ENCODE results near the gene GOLGA1.
A peak's percentile ranks its signal among the peaks of the same experiment; 100 is the strongest.
"Not testable (repeated sequence)": the region's sequence is repeated elsewhere in the genome, so short reads cannot be mapped to it uniquely, and the experiment has no call there.

GOLGA1 gene

DNA sequence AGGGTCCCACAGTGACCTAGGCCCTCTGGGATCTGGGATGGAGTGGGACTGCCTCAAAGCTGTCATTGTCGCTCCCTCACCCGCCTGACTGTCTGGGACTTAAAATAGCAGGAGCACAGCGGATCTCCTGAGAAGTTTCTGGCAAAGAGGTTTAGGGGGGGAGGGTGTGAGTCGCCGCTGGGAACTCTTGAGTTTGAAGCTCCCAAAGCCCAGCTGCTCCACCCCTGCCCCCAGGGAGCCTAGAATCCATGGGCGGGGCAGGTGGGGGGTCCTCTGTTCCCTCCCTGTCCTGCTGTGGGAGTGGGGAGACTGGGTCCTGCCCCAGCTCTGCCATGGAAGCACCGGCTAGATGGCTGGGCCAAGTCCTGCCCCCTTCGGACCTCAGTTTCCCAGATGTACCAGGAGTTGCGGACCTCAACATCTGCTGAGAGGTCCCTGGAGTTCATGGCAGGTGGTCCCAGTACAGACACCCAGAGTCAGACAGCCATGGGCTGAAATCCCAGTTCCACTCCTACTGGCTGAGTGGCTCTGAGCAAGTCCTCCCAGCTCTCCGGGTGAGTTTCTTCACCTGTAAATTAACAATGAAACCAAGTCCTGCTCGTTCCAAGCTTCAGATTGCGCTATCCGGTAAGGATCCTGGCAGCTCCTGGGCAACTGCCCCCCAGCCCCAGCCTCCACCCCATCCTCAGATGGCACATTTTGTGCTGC, 88.6 kb downstream of the GOLGA1 start:
- Mint-ChIP-seq H3K27me3 (ENCODE audit: low read depth, poor library complexity) (peaks cover 7% of the 10 kb centered on the region), H3K9me3 (no peaks in the 10 kb centered on the region), H3K27ac (no peak overlapping the region), H3K4me3 (peak overlapping the region; percentile 71), H3K36me3 (ENCODE audit: low read depth) (no peaks in the 10 kb centered on the region), H3K4me1 (peaks cover 16% of the 10 kb centered on the region)
- TF ChIP-seq, protein P1, sequence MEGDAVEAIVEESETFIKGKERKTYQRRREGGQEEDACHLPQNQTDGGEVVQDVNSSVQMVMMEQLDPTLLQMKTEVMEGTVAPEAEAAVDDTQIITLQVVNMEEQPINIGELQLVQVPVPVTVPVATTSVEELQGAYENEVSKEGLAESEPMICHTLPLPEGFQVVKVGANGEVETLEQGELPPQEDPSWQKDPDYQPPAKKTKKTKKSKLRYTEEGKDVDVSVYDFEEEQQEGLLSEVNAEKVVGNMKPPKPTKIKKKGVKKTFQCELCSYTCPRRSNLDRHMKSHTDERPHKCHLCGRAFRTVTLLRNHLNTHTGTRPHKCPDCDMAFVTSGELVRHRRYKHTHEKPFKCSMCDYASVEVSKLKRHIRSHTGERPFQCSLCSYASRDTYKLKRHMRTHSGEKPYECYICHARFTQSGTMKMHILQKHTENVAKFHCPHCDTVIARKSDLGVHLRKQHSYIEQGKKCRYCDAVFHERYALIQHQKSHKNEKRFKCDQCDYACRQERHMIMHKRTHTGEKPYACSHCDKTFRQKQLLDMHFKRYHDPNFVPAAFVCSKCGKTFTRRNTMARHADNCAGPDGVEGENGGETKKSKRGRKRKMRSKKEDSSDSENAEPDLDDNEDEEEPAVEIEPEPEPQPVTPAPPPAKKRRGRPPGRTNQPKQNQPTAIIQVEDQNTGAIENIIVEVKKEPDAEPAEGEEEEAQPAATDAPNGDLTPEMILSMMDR (IDR thresholded peaks at IDR 0.05): no peak
- no peak for DNase-seq

DNA sequence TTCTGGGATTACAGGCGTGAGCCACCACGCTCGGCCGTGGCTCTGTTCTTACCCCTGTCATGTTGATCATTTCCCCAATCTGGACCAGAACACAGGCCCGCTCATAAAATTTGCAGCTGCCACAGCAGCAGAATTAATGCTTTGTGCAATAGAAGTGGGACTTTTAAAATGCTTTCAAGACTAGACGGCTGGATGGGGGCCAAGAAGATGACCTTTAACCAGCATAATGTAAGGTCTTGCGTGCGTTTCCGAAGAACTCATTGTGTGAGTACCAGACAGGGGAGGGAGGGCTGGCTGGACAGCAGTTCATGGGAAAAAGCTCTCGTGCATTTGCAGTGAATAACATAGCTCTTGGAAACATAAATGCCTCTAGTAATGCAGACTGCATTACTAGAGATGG, 91.1 kb downstream of the GOLGA1 start:
- H3K27me3 Mint-ChIP-seq (ENCODE audit: low read depth, poor library complexity): peaks cover 7% of the 10 kb centered on the region
- TF ChIP-seq, protein P1 (IDR thresholded peaks at IDR 0.05): no peak
- H3K27ac Mint-ChIP-seq: peak overlapping the region; percentile 42
- peaks cover 20% of the 10 kb centered on the region for H3K4me1 Mint-ChIP-seq
- DNase-seq: no peak
- no peak overlapping the region for H3K4me3 Mint-ChIP-seq
- no peaks in the 10 kb centered on the region for H3K9me3 Mint-ChIP-seq
- H3K36me3 Mint-ChIP-seq (ENCODE audit: low read depth): no peaks in the 10 kb centered on the region

DNA sequence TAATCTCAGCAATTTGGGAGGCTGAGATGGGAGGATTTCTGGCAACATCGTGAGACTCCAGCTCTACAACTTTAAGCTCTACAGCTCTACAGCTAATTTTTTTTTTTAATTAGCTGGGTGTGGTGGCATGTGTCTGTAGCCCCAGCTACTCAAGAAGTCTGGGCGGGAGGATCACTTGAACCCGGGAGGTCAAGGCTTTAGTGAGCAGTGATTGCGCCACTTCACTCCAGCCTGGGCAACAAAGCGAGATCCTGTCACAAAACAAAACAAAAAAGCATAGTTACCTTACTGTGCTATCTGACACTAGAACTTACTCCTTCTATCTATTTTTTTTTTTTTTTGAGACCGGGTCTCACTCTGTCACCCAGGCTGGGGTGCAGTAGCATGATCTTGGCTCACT, 93.9 kb downstream of the GOLGA1 start:
- Mint-ChIP-seq H3K4me1 (peaks cover 26% of the 10 kb centered on the region), H3K27ac (no peak overlapping the region), H3K36me3 (ENCODE audit: low read depth) (no peaks in the 10 kb centered on the region), H3K9me3 (no peaks in the 10 kb centered on the region), H3K27me3 (ENCODE audit: low read depth, poor library complexity) (peaks cover 12% of the 10 kb centered on the region), H3K4me3 (no peak overlapping the region)
- no peak for DNase-seq
- TF ChIP-seq, protein P1 (IDR thresholded peaks at IDR 0.05): no peak

DNA sequence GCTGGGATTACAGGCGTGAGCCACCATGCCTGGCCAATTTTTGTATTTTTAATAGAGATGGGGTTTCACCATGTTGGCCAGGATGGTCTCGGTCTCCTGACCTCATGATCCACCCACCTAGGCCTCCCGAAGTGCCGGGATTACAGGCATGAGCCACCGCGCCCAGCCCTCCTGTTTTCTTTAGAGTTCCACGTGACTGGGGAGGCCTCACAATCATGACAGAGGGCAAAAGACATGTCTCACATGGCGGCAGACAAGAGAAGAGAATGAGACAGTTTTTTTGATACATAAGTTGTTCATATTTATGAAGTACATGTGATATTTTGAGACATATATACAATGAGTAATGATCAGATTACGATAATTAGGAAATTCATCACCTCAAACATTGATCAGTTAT, 94.4 kb downstream of the GOLGA1 start:
- H3K4me3 Mint-ChIP-seq; H3K9me3 Mint-ChIP-seq; H3K36me3 Mint-ChIP-seq (ENCODE audit: low read depth); DNase-seq; H3K27ac Mint-ChIP-seq: not testable (repeated sequence)
- peaks cover 12% of the 10 kb centered on the region for H3K27me3 Mint-ChIP-seq (ENCODE audit: low read depth, poor library complexity)
- H3K4me1 Mint-ChIP-seq: peaks cover 26% of the 10 kb centered on the region

DNA sequence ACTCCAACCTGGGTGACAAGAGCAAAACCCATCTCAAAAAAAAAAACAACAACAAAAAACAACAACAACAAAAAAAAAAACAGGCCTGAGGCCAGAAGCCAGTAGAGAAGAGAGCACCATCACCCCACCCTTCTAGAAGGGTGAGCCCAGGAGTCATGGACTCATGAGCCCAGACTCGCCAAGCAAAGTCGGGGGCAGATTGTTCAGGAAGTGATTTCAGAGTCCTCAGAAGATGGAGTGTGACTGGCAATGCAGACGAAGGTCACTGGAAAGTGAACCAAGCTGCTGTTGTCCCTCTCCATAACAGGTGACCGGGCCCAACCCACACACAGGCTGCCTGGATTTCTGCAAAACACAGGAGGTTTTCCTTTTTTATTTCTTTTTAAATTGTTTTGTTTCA, 96.6 kb downstream of the GOLGA1 start:
- Mint-ChIP-seq H3K27ac (no peak overlapping the region), H3K27me3 (ENCODE audit: low read depth, poor library complexity) (peaks cover 9% of the 10 kb centered on the region), H3K36me3 (ENCODE audit: low read depth) (no peaks in the 10 kb centered on the region), H3K9me3 (no peaks in the 10 kb centered on the region), H3K4me3 (no peak overlapping the region), H3K4me1 (peaks cover 30% of the 10 kb centered on the region)
- no peak for DNase-seq
- TF ChIP-seq, protein P1 (IDR thresholded peaks at IDR 0.05): no peak

DNA sequence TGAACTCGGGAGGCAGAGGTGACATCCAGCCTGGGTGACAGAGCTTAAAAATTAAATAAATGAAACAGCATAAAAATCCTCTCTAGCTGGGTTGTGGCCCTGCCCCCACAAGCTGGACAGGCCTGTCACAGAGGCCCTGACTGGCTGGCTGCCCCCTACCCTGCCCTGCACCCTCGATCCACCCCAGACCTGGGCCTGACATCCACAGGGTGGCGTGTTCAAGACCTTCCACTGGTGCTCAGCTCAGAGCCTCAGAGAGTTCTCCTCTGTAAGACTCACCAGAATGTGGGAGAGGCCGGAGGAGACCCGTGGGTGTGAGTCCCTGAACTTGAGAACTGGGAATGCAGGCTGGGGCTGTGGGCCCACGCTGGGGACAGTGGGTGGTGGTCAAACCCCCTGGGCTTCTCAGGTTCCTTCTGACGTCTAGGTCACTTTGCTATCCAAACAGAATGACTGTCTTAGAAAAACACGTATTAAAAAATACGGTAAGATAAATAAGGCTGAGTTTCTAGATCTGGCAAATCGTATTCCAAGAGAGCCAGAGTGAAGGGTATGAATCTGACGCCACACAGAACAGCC, 97.3 kb downstream of the GOLGA1 start:
- Mint-ChIP-seq H3K27me3 (ENCODE audit: low read depth, poor library complexity) (peaks cover 9% of the 10 kb centered on the region), H3K9me3 (no peaks in the 10 kb centered on the region), H3K4me3 (no peak overlapping the region), H3K27ac (peak overlapping the region; percentile 79), H3K4me1 (peaks cover 30% of the 10 kb centered on the region), H3K36me3 (ENCODE audit: low read depth) (no peaks in the 10 kb centered on the region)
- DNase-seq: no peak
- TF ChIP-seq, protein P1 (IDR thresholded peaks at IDR 0.05): no peak
